Ovary (tissue), 3 donors: Measurements from ENCODE around the gene TFF2.

Experiments
- EP300 ChIP-seq: sonication (generic); formaldehyde crosslinking; IDR thresholded peaks from one replicate; pipeline ENCODE4 v1.6.1; 2017; ENCODE audit warnings: antibody characterized with exemption
- POLR2A ChIP-seq: fragments of 450-650 bp; IDR thresholded peaks from one replicate; pipeline ENCODE4 v1.6.1; 2017; ENCODE audit warnings: antibody characterized with exemption, mild to moderate bottlenecking, moderate library complexity
- TF ChIP-seq, protein P1 (sequence below), 3 donors: fragments of 450-650 bp in 2 of 3; fragments of 200-600 bp in 1 of 3; IDR thresholded peaks; one replicate each; pipeline versions ENCODE4 v1.5.1 to v1.8.0; 2016 to 2022; ENCODE audit warnings: antibody characterized with exemption in 3 of 3, mild to moderate bottlenecking in 1 of 3
- donor health status: DM: no; HTN: no; CAD: no.

- TF ChIP-seq POLR2A (no peak), EP300 (no peak)
- TF ChIP-seq, protein P1, sequence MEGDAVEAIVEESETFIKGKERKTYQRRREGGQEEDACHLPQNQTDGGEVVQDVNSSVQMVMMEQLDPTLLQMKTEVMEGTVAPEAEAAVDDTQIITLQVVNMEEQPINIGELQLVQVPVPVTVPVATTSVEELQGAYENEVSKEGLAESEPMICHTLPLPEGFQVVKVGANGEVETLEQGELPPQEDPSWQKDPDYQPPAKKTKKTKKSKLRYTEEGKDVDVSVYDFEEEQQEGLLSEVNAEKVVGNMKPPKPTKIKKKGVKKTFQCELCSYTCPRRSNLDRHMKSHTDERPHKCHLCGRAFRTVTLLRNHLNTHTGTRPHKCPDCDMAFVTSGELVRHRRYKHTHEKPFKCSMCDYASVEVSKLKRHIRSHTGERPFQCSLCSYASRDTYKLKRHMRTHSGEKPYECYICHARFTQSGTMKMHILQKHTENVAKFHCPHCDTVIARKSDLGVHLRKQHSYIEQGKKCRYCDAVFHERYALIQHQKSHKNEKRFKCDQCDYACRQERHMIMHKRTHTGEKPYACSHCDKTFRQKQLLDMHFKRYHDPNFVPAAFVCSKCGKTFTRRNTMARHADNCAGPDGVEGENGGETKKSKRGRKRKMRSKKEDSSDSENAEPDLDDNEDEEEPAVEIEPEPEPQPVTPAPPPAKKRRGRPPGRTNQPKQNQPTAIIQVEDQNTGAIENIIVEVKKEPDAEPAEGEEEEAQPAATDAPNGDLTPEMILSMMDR (IDR thresholded peaks at IDR 0.05) = no peak
Measured at GRCh38 chr21:42319851-42320572, 30.8 kb downstream of the TFF2 start.
